SK-N-MC (cell line): ENCODE measurements around the gene KRT76.

ENCODE experiments used
- DNase-seq: peaks from one replicate; pipeline ENCODE4 v3.0.0-alpha.2; 2011; ENCODE audit warnings: low read depth, low spot score
- H3K27ac ChIP-seq: fragments of 200-600 bp; sonication (generic); 2 replicates; pipeline ENCODE4 v1.5.1; 2016; ENCODE audit warnings: mixed run types
- H3K36me3 ChIP-seq: fragments of 200-600 bp; sonication (generic); 2 replicates; pipeline ENCODE4 v1.6.1; 2017; ENCODE audit warnings: antibody characterized with exemption, low read length, mixed read lengths; ENCODE audit not compliant: insufficient read depth
- H3K4me3 ChIP-seq: fragments of 200-600 bp; sonication (generic); 2 replicates; pipeline ENCODE4 v1.5.1; 2016
- H3K9ac ChIP-seq: fragments of 200-600 bp; sonication (generic); 2 replicates; pipeline ENCODE4 v1.8.0; 2017; ENCODE audit warnings: mixed run types, mixed read lengths; ENCODE audit not compliant: insufficient read length
- H3K9me3 ChIP-seq: fragments of 200-600 bp; sonication (generic); 2 replicates; pipeline ENCODE4 v1.6.1; 2017; ENCODE audit warnings: low read depth, mild to moderate bottlenecking, antibody characterized with exemption, low read length, moderate library complexity, mixed read lengths
- EZH2 ChIP-seq: fragments of 200-600 bp; sonication (generic); IDR thresholded peaks from one replicate; pipeline ENCODE4 v1.6.1; 2017; ENCODE audit warnings: antibody characterized with exemption
- FOXP2 ChIP-seq: optimal IDR thresholded peaks from 2 replicates; pipeline ENCODE3; 2011; ENCODE audit warnings: mild to moderate bottlenecking, moderate library complexity; ENCODE audit not compliant: insufficient read depth; ENCODE audit errors: extremely low read length, control extremely low read depth
- POLR2AphosphoS5 ChIP-seq: IDR thresholded peaks from 2 replicates; pipeline ENCODE4 v1.6.1; 2012; ENCODE audit warnings: mild to moderate bottlenecking, low read depth, low read length, borderline replicate concordance

Gene KRT76

DNA sequence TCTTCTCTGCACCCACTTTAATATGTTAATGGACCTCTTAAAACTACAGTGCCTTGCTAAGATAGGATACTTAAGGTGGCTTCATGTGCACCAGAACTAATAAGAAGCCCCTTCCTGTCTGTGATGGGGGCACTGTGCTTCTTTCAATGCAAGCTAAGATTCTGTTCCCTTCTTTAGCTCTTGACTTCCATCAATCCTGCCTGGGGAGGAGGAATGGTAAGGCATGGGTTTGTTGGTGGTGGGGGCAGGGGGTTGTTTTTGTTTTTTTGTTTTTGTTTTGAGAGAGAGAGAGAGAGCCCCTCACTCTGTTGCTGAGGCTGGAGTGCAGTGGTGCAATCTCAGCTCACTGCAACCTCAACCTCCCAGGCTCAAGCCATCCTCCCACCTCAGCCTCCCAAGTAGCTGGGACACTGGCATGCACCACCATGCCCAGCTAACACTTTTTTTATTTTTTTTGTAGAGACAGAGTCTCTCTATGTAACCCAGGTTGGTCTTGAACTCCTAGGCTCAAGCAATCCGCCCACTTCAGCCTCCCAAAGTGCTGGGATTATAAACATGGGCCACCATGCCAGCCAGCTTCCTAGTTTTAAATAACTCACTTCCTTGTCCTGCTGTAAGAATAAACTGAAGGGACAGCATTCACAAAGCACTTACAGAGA, 23.2 kb upstream of the KRT76 start:
- DNase-seq: no peak
- Histone ChIP-seq H3K4me3 (no peak overlapping the region), H3K9ac (no peak overlapping the region), H3K9me3 (no peaks in the 10 kb centered on the region), H3K27ac (no peak overlapping the region), H3K36me3 (no peaks in the 10 kb centered on the region)
- TF ChIP-seq EZH2 (no peak), POLR2AphosphoS5 (no peak), FOXP2 (no peak)

DNA sequence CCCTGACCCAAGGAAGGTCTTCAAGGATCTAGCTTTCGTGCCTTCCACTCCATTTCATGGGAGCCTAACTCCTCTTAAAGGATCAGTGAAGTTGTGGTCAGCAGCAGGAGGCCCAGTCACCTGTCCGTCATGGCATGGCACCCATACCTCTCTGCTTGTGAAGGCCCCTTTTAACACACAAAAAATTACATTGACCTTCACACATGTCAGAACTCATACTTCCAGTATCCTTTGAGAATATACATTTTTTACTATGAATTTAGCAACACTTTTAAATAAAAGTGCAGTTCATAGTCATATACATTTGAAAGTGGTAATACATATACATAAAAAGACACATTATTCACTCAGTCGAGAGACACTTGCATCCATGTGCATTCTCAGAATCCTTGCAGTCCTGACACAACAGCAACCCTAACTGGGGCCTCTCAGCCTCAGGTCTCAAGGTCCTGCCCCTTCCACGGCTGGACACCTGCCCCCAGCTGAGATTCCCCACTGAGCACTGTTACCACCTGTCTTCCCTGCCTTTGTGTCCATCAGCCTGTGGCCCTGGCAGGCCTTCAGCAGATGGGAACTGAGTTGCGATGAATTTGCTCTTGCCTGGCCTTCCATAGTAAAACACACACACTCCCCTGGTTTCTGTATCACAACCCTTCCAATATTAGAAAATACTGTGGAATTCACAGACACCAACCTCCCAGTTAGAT, 22.5 kb upstream of the KRT76 start:
- TF ChIP-seq FOXP2 (no peak), POLR2AphosphoS5 (no peak), EZH2 (no peak)
- no peak overlapping the region for H3K27ac ChIP-seq
- H3K4me3 ChIP-seq: no peak overlapping the region
- H3K36me3 ChIP-seq: no peaks in the 10 kb centered on the region
- no peak for DNase-seq
- H3K9me3 ChIP-seq: no peaks in the 10 kb centered on the region
- H3K9ac ChIP-seq: no peak overlapping the region

DNA sequence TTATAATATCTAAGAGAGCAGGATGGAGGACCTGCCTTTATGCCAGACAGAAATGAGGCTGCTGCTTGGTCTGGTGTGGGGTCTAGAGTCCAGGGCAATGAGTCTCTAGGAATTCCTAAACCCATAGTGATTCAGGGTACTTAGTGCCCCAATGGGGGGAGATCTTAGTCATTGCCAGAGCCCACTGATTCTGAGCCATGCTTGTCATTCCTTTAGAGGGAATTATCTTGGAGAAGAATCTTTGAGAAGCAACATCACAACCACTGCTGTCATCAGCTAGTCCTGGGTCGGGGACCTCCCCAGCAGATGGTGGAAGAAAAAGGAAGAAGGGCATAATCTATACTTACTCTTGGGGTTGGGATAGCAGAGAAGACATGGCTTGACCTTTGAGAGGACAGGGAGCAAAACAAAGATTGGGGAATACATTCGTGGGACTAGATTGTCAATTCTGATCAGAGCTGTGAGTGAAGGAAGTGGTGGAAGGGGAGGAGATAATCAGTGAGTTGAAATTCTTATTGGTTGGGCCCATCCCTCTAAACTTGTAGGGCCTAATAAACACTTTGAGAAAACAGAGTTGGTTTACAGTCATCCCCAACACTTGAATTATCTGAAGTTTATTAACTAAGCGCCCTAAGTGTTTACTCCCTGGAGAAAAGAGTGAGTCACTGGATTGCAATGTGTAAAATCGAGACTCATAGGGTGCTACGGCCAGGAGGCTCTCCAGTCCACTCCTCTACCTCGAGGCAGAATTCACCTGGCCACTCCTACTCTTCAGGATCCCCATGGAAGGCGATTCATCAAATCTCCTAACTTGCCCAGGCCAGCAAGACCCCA, 21.7 kb upstream of the KRT76 start:
- no peak overlapping the region for H3K27ac ChIP-seq
- DNase-seq: no peak

DNA sequence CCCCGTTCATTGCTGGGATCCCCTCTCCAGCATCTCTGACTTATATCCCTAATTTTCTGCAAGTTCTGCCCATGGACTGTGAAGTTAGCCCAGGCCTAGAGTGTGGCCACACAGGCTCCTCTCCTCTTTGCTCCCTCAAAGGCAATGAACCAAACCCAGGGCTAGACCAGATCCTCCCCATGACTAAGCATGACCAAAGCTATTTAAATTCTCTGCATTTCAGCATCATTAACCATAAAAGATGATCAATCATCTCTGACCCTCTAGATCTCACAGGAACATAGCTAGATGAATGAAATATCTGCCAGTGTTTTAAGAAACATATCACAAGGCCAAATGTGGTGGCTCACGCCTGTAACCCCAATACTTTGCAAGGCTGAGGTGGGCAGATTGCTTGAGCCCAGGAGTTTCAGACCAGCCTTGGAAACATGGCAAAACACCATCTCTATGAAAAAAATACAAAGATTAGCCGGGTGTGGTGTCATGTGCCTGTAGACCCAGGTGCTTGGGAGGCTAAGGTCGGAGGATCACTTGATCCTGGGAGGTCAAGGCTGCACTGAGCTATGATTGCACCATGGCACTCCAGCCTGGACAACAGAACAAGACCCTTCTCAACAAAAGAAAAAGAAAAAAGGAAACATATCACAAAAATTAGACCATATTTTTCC, 21.0 kb upstream of the KRT76 start:
- no peaks in the 10 kb centered on the region for H3K9me3 ChIP-seq
- H3K9ac ChIP-seq: no peak overlapping the region
- no peaks in the 10 kb centered on the region for H3K36me3 ChIP-seq
- no peak for TF ChIP-seq FOXP2
- no peak for TF ChIP-seq EZH2
- TF ChIP-seq POLR2AphosphoS5: no peak
- DNase-seq: no peak
- H3K4me3 ChIP-seq: no peak overlapping the region
- H3K27ac ChIP-seq: no peak overlapping the region

More for the DNA sequence above, 21.7 kb upstream of the KRT76 start:
- TF ChIP-seq POLR2AphosphoS5 (no peak), EZH2 (no peak), FOXP2 (no peak)
- Histone ChIP-seq H3K4me3 (no peak overlapping the region), H3K9ac (no peak overlapping the region), H3K36me3 (no peaks in the 10 kb centered on the region), H3K9me3 (no peaks in the 10 kb centered on the region)

DNA sequence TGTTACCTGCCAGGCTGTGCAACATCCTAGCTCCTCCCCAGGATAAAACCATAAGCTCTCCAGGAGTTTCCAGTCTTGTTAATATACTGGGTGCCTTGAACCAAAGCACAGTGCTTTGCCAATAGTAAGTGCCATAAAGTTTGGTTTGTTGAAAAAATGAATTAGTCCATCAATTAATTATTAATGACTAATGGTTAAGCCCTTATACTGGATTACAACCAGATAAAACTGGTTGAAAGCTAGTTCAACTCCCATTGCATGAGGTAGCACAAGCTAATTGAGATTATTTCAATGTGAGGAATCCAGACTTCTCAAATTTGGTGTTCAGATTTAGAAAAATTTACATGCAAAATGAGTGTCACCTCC, 20.4 kb upstream of the KRT76 start:
- Histone ChIP-seq H3K9me3 (no peaks in the 10 kb centered on the region), H3K27ac (no peak overlapping the region), H3K36me3 (no peaks in the 10 kb centered on the region), H3K4me3 (no peak overlapping the region), H3K9ac (no peak overlapping the region)
- TF ChIP-seq FOXP2 (no peak), EZH2 (no peak), POLR2AphosphoS5 (no peak)
- no peak for DNase-seq

DNA sequence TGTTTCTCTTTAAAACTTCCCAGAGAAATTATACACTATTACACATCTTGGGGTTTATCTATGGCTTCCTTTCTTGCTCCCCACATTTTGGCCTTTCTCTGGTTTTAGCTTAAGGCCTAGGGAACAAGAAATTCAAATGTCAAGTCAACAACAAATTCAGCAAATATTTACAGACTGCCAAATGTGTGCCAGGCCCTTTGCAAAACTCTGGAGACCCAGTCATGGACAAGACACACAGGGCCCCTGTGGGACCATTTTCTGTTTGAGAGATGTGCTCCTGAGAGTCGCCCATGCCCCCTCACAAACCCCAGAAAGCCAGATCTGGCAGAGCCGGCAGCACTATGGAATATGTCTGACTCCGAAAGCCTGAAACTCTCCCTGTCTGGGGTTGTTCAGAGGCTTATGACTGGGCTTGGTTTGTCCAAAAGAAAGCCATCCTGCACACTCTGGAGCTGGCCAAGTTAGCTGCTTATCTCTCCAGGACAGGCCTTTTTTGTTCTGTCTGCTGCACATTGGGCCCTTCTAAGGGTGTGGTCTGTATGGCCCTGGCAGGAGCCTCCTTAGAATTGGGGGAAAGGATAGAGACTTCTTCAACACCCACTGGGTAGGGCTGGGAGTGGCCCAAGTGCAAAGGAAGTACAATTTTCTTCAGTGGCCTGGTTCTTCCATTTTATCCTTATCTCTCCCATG, 19.8 kb upstream of the KRT76 start:
- no peaks in the 10 kb centered on the region for H3K9me3 ChIP-seq
- H3K27ac ChIP-seq: no peak overlapping the region
- no peak for DNase-seq
- TF ChIP-seq FOXP2 (no peak), EZH2 (no peak), POLR2AphosphoS5 (no peak)
- no peak overlapping the region for H3K4me3 ChIP-seq
- H3K36me3 ChIP-seq: no peaks in the 10 kb centered on the region
- no peak overlapping the region for H3K9ac ChIP-seq

DNA sequence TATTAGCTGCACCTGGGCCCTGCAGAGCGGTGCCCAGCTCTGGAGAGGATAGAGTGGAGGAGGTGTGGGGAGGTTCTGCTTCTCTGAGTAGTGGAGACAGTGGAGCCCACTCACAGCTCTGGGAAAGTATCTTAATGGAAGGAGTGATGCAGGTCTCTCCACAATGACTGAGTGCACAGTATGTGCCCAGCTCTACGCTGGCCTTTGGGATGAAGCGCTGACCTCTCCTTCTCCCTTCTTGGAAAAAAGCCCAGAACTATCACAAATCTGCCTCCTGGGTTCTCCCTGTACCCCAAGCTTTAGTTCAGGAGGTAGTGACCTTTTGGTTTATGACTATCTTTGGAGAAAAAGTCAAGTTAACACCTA, 19.3 kb upstream of the KRT76 start:
- TF ChIP-seq FOXP2 (no peak), EZH2 (no peak), POLR2AphosphoS5 (no peak)
- Histone ChIP-seq H3K36me3 (no peaks in the 10 kb centered on the region), H3K9ac (no peak overlapping the region), H3K27ac (no peak overlapping the region), H3K4me3 (no peak overlapping the region), H3K9me3 (no peaks in the 10 kb centered on the region)
- DNase-seq: no peak
